Measurements from ENCODE around the gene TPD52L2. TPM values are rescaled to one million over a fixed set of nuclear protein-coding genes. Genes with fewer than 3 reads are reported as not detected.

Gene TPD52L2
- total and polyA plus RNA-seq, 7 donors: 71.7 to 109 (median 84.7) TPM

GRCh38 chr20:63828124-63828523, 36.9 kb upstream of the TPD52L2 start:
- TF ChIP-seq EP300 (IDR thresholded peaks at IDR 0.05): no peak
- TF ChIP-seq POLR2A (IDR thresholded peaks at IDR 0.05): no peak
- TF ChIP-seq POLR2AphosphoS5 (IDR thresholded peaks at IDR 0.05): no peak
- TF ChIP-seq, protein P1, sequence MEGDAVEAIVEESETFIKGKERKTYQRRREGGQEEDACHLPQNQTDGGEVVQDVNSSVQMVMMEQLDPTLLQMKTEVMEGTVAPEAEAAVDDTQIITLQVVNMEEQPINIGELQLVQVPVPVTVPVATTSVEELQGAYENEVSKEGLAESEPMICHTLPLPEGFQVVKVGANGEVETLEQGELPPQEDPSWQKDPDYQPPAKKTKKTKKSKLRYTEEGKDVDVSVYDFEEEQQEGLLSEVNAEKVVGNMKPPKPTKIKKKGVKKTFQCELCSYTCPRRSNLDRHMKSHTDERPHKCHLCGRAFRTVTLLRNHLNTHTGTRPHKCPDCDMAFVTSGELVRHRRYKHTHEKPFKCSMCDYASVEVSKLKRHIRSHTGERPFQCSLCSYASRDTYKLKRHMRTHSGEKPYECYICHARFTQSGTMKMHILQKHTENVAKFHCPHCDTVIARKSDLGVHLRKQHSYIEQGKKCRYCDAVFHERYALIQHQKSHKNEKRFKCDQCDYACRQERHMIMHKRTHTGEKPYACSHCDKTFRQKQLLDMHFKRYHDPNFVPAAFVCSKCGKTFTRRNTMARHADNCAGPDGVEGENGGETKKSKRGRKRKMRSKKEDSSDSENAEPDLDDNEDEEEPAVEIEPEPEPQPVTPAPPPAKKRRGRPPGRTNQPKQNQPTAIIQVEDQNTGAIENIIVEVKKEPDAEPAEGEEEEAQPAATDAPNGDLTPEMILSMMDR (IDR thresholded peaks at IDR 0.05): no peak
- no peaks in the 10 kb centered on the region for H3K9me3 ChIP-seq
- WGBS, 2 donors: 94 to 96% methylated on average over 8 of the region's 8 CpGs
- intact Hi-C loops (cut with DNase I): loop anchor here (5.0 kb wide), 1 partner anchor 34 kb away; the partner anchor contains the start of gene ABHD16B
- no peak for DNase-seq
- H3K4me3 ChIP-seq: no peak overlapping the region
- H3K4me1 ChIP-seq: peaks cover 0 to 24% (median 18%) of the 10 kb centered on the region in 4 donors
- no peaks in the 10 kb centered on the region for H3K36me3 ChIP-seq
- H3K27ac ChIP-seq: no peak overlapping the region
- peaks cover 20 to 62% (median 49%) of the 10 kb centered on the region in 3 donors for H3K27me3 ChIP-seq

- WGBS, 2 donors: 77 to 81% methylated on average over 14 of the region's 14 CpGs
- Histone ChIP-seq H3K9me3 (no peaks in the 10 kb centered on the region), H3K4me1 (peaks cover 0 to 24% (median 18%) of the 10 kb centered on the region in 4 donors), H3K4me3 (no peak overlapping the region), H3K36me3 (no peaks in the 10 kb centered on the region), H3K27me3 (peaks cover 20 to 62% (median 49%) of the 10 kb centered on the region in 3 donors), H3K27ac (no peak overlapping the region)
- no peak for DNase-seq
- TF ChIP-seq EP300 (IDR thresholded peaks at IDR 0.05) (no peak), POLR2AphosphoS5 (IDR thresholded peaks at IDR 0.05) (no peak), POLR2A (IDR thresholded peaks at IDR 0.05) (no peak)
- TF ChIP-seq, protein P1 (IDR thresholded peaks at IDR 0.05): no peak
- intact Hi-C loops (cut with DNase I): loop anchor here (5.0 kb wide), 1 partner anchor 34 kb away; the partner anchor contains the start of gene ABHD16B
Observed at GRCh38 chr20:63828545-63828944, 36.5 kb upstream of the TPD52L2 start.

- peaks cover 20 to 62% (median 49%) of the 10 kb centered on the region in 3 donors for H3K27me3 ChIP-seq
- no peak for DNase-seq
- TF ChIP-seq EP300 (IDR thresholded peaks at IDR 0.05) (no peak), POLR2A (IDR thresholded peaks at IDR 0.05) (no peak), POLR2AphosphoS5 (IDR thresholded peaks at IDR 0.05) (no peak)
- TF ChIP-seq, protein P1 (IDR thresholded peaks at IDR 0.05): no peak
- H3K4me1 ChIP-seq: peaks cover 0 to 24% (median 18%) of the 10 kb centered on the region in 4 donors
- no peaks in the 10 kb centered on the region for H3K36me3 ChIP-seq
- peak overlapping the region in 1 of 4 donors; percentile 57 for H3K4me3 ChIP-seq
- no peaks in the 10 kb centered on the region for H3K9me3 ChIP-seq
- 57 to 80% methylated on average over 10 of the region's 10 CpGs for WGBS, 2 donors
- intact Hi-C loops (cut with DNase I): loop anchor here (5.0 kb wide), 1 partner anchor 33 kb away; the partner anchor contains the start of gene ABHD16B
- H3K27ac ChIP-seq: peak overlapping the region in 1 of 4 donors; percentile 1
Observed at GRCh38 chr20:63828951-63829350, 36.1 kb upstream of the TPD52L2 start.

DNA sequence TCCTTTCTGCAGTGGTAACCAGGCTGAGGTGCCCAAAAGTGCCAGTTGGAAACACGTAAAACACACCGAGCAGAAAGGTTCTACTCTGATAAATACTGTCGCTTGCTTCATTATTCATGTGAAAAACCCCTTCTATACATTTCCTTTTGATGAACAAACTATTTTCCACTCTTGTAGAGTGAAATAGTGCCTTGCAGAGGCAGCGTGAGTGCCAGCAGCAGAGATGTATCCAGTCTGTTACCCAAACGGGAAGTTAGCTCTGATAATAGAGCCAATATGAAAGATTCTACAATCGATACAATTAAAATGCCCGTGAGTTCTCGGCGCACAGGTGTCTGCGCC, 35.5 kb upstream of the TPD52L2 start:
- Histone ChIP-seq H3K36me3 (no peaks in the 10 kb centered on the region), H3K4me3 (peak overlapping the region; percentile 32 to 66 (median 56)), H3K4me1 (peaks cover 0 to 29% (median 20%) of the 10 kb centered on the region in 4 donors), H3K9me3 (no peaks in the 10 kb centered on the region), H3K27ac (peak overlapping the region in 3 of 4 donors; percentile 43 to 73 (median 69)), H3K27me3 (peaks cover 20 to 62% (median 49%) of the 10 kb centered on the region in 3 donors)
- TF ChIP-seq POLR2AphosphoS5 (IDR thresholded peaks at IDR 0.05) (no peak), EP300 (IDR thresholded peaks at IDR 0.05) (no peak), POLR2A (IDR thresholded peaks at IDR 0.05) (no peak)
- TF ChIP-seq, protein P1 (IDR thresholded peaks at IDR 0.05): no peak
- WGBS, 2 donors: 14 to 16% methylated on average over 10 of the region's 10 CpGs
- intact Hi-C loops (cut with DNase I): loop anchor here (5.0 kb wide), 1 partner anchor 33 kb away; the partner anchor contains the start of gene ABHD16B
- DNase-seq: no peak
